ENCODE data around the gene DRAXIN.

DRAXIN gene

GRCh38 chr1:11678442-11678841, 13.1 kb upstream of the DRAXIN start:
- no peak for DNase-seq (ENCODE audit: low read depth, low spot score)
- H3K9me3 ChIP-seq (ENCODE audit: low read depth, low read length), result no peaks in the 10 kb centered on the region
- no peak overlapping the region for H3K4me3 ChIP-seq
- TF ChIP-seq FOXP2 (optimal IDR thresholded peaks at IDR 0.05; ENCODE audit: control extremely low read depth, extremely low read length, insufficient read depth) (no peak), POLR2AphosphoS5 (IDR thresholded peaks at IDR 0.05; ENCODE audit: borderline replicate concordance, low read depth, low read length) (no peak), EZH2 (IDR thresholded peaks at IDR 0.05) (no peak)
- no peak overlapping the region for H3K9ac ChIP-seq (ENCODE audit: insufficient read length)
- no peak overlapping the region for H3K27ac ChIP-seq
- H3K36me3 ChIP-seq (ENCODE audit: insufficient read depth, low read length), result peaks cover 26% of the 10 kb centered on the region; the same call in 1 of the 2 replicates

GRCh38 chr1:11680270-11681070, 11.0 kb upstream of the DRAXIN start:
- Histone ChIP-seq H3K36me3 (ENCODE audit: insufficient read depth, low read length) (peaks cover 11% of the 10 kb centered on the region; the same call in 1 of the 2 replicates), H3K9ac (ENCODE audit: insufficient read length) (peak overlapping the region; percentile 85), H3K4me3 (peak overlapping the region; percentile 87), H3K27ac (peak overlapping the region; percentile 69), H3K9me3 (ENCODE audit: low read depth, low read length) (no peaks in the 10 kb centered on the region)
- no peak for TF ChIP-seq POLR2AphosphoS5 (IDR thresholded peaks at IDR 0.05; ENCODE audit: borderline replicate concordance, low read depth, low read length)
- no peak for TF ChIP-seq FOXP2 (optimal IDR thresholded peaks at IDR 0.05; ENCODE audit: control extremely low read depth, extremely low read length, insufficient read depth)
- TF ChIP-seq EZH2 (IDR thresholded peaks at IDR 0.05), result no peak
- DNase-seq (ENCODE audit: low read depth, low spot score), result no peak

- H3K27ac ChIP-seq, result peak within 1 kb of the TSS; percentile 69
- TF ChIP-seq POLR2AphosphoS5 (IDR thresholded peaks at IDR 0.05; ENCODE audit: borderline replicate concordance, low read depth, low read length) (peak; percentile 74), FOXP2 (optimal IDR thresholded peaks at IDR 0.05; ENCODE audit: control extremely low read depth, extremely low read length, insufficient read depth) (no peak), EZH2 (IDR thresholded peaks at IDR 0.05) (no peak)
- H3K36me3 ChIP-seq (ENCODE audit: insufficient read depth, low read length), result peaks cover 5% of the 10 kb centered on the region; the same call in 1 of the 2 replicates
- DNase-seq (ENCODE audit: low read depth, low spot score), result peak; percentile 81
- no peaks in the 10 kb centered on the region for H3K9me3 ChIP-seq (ENCODE audit: low read depth, low read length)
- peak within 1 kb of the TSS; percentile 85 for H3K9ac ChIP-seq (ENCODE audit: insufficient read length)
- peak within 1 kb of the TSS; percentile 87 for H3K4me3 ChIP-seq
Measured at GRCh38 chr1:11681071-11681771, 10.3 kb upstream of the DRAXIN start, which contains the start of gene MAD2L2. MAD2L2 (minus strand) TSS chr1:11681148; CDS start chr1:11680601, 547 bp downstream.

- Histone ChIP-seq H3K9me3 (ENCODE audit: low read depth, low read length) (no peaks in the 10 kb centered on the region), H3K4me3 (peak overlapping the region; percentile 87), H3K36me3 (ENCODE audit: insufficient read depth, low read length) (no peaks in the 10 kb centered on the region; the same call in 1 of the 2 replicates), H3K9ac (ENCODE audit: insufficient read length) (no peak overlapping the region), H3K27ac (peak overlapping the region; percentile 7; the same call in 1 of the 2 replicates)
- DNase-seq (ENCODE audit: low read depth, low spot score), result no peak
- TF ChIP-seq FOXP2 (optimal IDR thresholded peaks at IDR 0.05; ENCODE audit: control extremely low read depth, extremely low read length, insufficient read depth) (no peak), POLR2AphosphoS5 (IDR thresholded peaks at IDR 0.05; ENCODE audit: borderline replicate concordance, low read depth, low read length) (no peak), EZH2 (IDR thresholded peaks at IDR 0.05) (no peak)
Measured at GRCh38 chr1:11682287-11682771, 9.2 kb upstream of the DRAXIN start.

GRCh38 chr1:11682799-11683198, 8.7 kb upstream of the DRAXIN start:
- Histone ChIP-seq H3K27ac (no peak overlapping the region; the same call in 1 of the 2 replicates), H3K9ac (ENCODE audit: insufficient read length) (no peak overlapping the region), H3K36me3 (ENCODE audit: insufficient read depth, low read length) (no peaks in the 10 kb centered on the region; the same call in 1 of the 2 replicates), H3K9me3 (ENCODE audit: low read depth, low read length) (no peaks in the 10 kb centered on the region), H3K4me3 (0 out of 2 replicates have a peak overlapping the region, but pooled peaks have one; percentile 87)
- no peak for DNase-seq (ENCODE audit: low read depth, low spot score)
- TF ChIP-seq FOXP2 (optimal IDR thresholded peaks at IDR 0.05; ENCODE audit: control extremely low read depth, extremely low read length, insufficient read depth) (no peak), POLR2AphosphoS5 (IDR thresholded peaks at IDR 0.05; ENCODE audit: borderline replicate concordance, low read depth, low read length) (no peak), EZH2 (IDR thresholded peaks at IDR 0.05) (no peak)

GRCh38 chr1:11684070-11684469, 7.4 kb upstream of the DRAXIN start:
- peak; percentile 40 for DNase-seq (ENCODE audit: low read depth, low spot score)
- Histone ChIP-seq H3K4me3 (no peak overlapping the region), H3K27ac (no peak overlapping the region), H3K9me3 (ENCODE audit: low read depth, low read length) (no peaks in the 10 kb centered on the region), H3K36me3 (ENCODE audit: insufficient read depth, low read length) (no peaks in the 10 kb centered on the region), H3K9ac (ENCODE audit: insufficient read length) (no peak overlapping the region)
- no peak for TF ChIP-seq EZH2 (IDR thresholded peaks at IDR 0.05)
- TF ChIP-seq POLR2AphosphoS5 (IDR thresholded peaks at IDR 0.05; ENCODE audit: borderline replicate concordance, low read depth, low read length), result peak; percentile 22; the same call in 1 of the 2 replicates

GRCh38 chr1:11685210-11685752, 6.2 kb upstream of the DRAXIN start:
- Histone ChIP-seq H3K36me3 (ENCODE audit: insufficient read depth, low read length) (no peaks in the 10 kb centered on the region), H3K4me3 (no peak overlapping the region), H3K27ac (no peak overlapping the region), H3K9me3 (ENCODE audit: low read depth, low read length) (no peaks in the 10 kb centered on the region), H3K9ac (ENCODE audit: insufficient read length) (no peak overlapping the region)
- TF ChIP-seq FOXP2 (optimal IDR thresholded peaks at IDR 0.05; ENCODE audit: control extremely low read depth, extremely low read length, insufficient read depth) (no peak), POLR2AphosphoS5 (IDR thresholded peaks at IDR 0.05; ENCODE audit: borderline replicate concordance, low read depth, low read length) (no peak), EZH2 (IDR thresholded peaks at IDR 0.05) (no peak)
- DNase-seq (ENCODE audit: low read depth, low spot score), result no peak

GRCh38 chr1:11688506-11688905, 3.0 kb upstream of the DRAXIN start:
- Histone ChIP-seq H3K4me3 (no peak overlapping the region), H3K36me3 (ENCODE audit: insufficient read depth, low read length) (no peaks in the 10 kb centered on the region), H3K9ac (ENCODE audit: insufficient read length) (no peak overlapping the region), H3K27ac (no peak overlapping the region), H3K9me3 (ENCODE audit: low read depth, low read length) (no peaks in the 10 kb centered on the region)
- no peak for DNase-seq (ENCODE audit: low read depth, low spot score)
- TF ChIP-seq EZH2 (IDR thresholded peaks at IDR 0.05) (no peak), FOXP2 (optimal IDR thresholded peaks at IDR 0.05; ENCODE audit: control extremely low read depth, extremely low read length, insufficient read depth) (no peak), POLR2AphosphoS5 (IDR thresholded peaks at IDR 0.05; ENCODE audit: borderline replicate concordance, low read depth, low read length) (no peak)

All from SK-N-MC (cell line).